MM.1S (cell line): ENCODE results near the gene SBSN.

ENCODE experiments used
- CTCF ChIP-seq: fragments of 300-600 bp; sonication (generic); IDR thresholded peaks from 2 replicates; pipeline ENCODE4 v1.5.1; 2016; ENCODE audit warnings: antibody characterized with exemption, low read length, mixed read lengths
- EZH2 ChIP-seq: fragments of 300-600 bp; sonication (generic); optimal IDR thresholded peaks from 2 replicates; pipeline ENCODE3; 2017; ENCODE audit warnings: low read depth, mild to moderate bottlenecking, antibody characterized with exemption, low read length, mixed read lengths
- EZH2phosphoT487 ChIP-seq: fragments of 300-600 bp; sonication (generic); IDR thresholded peaks from 2 replicates; pipeline ENCODE4 v1.6.1; 2018; ENCODE audit warnings: antibody characterized with exemption, low read length

- no peak for TF ChIP-seq CTCF
- no peak for TF ChIP-seq EZH2phosphoT487
- no peak for TF ChIP-seq EZH2
Measured at GRCh38 chr19:35562336-35562735, 34.2 kb upstream of the SBSN start.
